GM12878 (cell line): Measurements from ENCODE around the gene MYL1. TPM values are rescaled to one million over a fixed set of nuclear protein-coding genes. Genes with fewer than 3 reads are reported as not detected.

Experiments
- polyA plus RNA-seq, 11 experiments: library from polyadenylated mRNA; depleted of rRNA in 4 of 11; unstranded in 6 of 11; stranded (reverse) in 5 of 11; fragments of >200 nt; fragmentation: Nextera tagmentation in 4 of 11; fragmentation: Illumina TruSeq in 1 of 11; extraction: Ambion mirVana in 4 of 11; extraction: Trizol in 1 of 11; gene quantifications; 1 replicate in 1 of 11; 2 replicates in 10 of 11; pipeline versions ENCODE4 v1.2.1 to v1.2.3, GENCODE V29; 2011 to 2016; ENCODE audit warnings: inconsistent platforms in 2 of 11, missing spikeins in 2 of 11, low read depth in 1 of 11
- small RNA-seq: library from RNA; depleted of rRNA; stranded (forward); fragments of <200 nt; gene quantifications from one replicate; pipeline ENCODE3, GENCODE V24; 2014
- total RNA-seq, 4 experiments: library from RNA; depleted of rRNA in 3 of 4; stranded (reverse); fragments of >200 nt in 3 of 4; fragmentation: Illumina TruSeq in 1 of 4; extraction: Trizol in 1 of 4; gene quantifications; 2 replicates each; pipeline versions ENCODE4 v1.2.1 to v1.2.3, GENCODE V29; 2013 to 2021

MYL1 gene
- total and polyA plus RNA-seq, 10 of the 15 experiments (the other 5 are each of a cell fraction or from before 2014, with no cell fraction given), result 0.43 TPM; not detected in 9

Small RNAs within 50 kb of the gene (small RNA-seq; reads per million reads assigned to genes)
- not detected for gene RF00019

Other genes with a start within 250 kb of the MYL1 start
- 3.6 and 7.0 TPM in 2 replicates for gene KANSL1L, start 143.8 kb downstream of the MYL1 start, total RNA-seq (2014; rRNA removed)
- gene KANSL1L, start 143.8 kb downstream of the MYL1 start, total RNA-seq (2014; rRNA removed; fragmentation: Illumina TruSeq; extraction: Trizol), result 7.1 and 8.6 TPM in 2 replicates
- 4.3 and 4.5 TPM in 2 replicates for gene KANSL1L, start 143.8 kb downstream of the MYL1 start, total RNA-seq (2021)
- 9.5 and 15.6 TPM in 2 replicates for gene KANSL1L, start 143.8 kb downstream of the MYL1 start, polyA plus RNA-seq (2011; rRNA removed)
- 6.5 and 9.0 TPM in 2 replicates for gene KANSL1L, start 143.8 kb downstream of the MYL1 start, polyA plus RNA-seq (2014; fragmentation: Illumina TruSeq; extraction: Trizol)
- 1 to 10 TPM; 1.2 to 1.8 TPM for gene KANSL1L, start 143.8 kb downstream of the MYL1 start, polyA plus RNA-seq (2014; fragmentation: Nextera tagmentation; extraction: Ambion mirVana)
- gene KANSL1L, start 143.8 kb downstream of the MYL1 start, polyA plus RNA-seq (2014; rRNA removed), result 3.9 and 5.6 TPM in 2 replicates
- 1 to 10 TPM; 2.6 to 3.6 TPM for gene KANSL1L, start 143.8 kb downstream of the MYL1 start, polyA plus RNA-seq (2016; fragmentation: Nextera tagmentation; extraction: Ambion mirVana)
- not detected in 2 replicates for gene ACADL, start 89.7 kb downstream of the MYL1 start, total RNA-seq (2014; rRNA removed)
- not detected in 2 replicates for gene ACADL, start 89.7 kb downstream of the MYL1 start, total RNA-seq (2014; rRNA removed; fragmentation: Illumina TruSeq; extraction: Trizol)
- gene ACADL, start 89.7 kb downstream of the MYL1 start, total RNA-seq (2021), result not detected in 2 replicates
- not detected in 2 replicates for gene ACADL, start 89.7 kb downstream of the MYL1 start, polyA plus RNA-seq (2011; rRNA removed)
- not detected in 2 replicates for gene ACADL, start 89.7 kb downstream of the MYL1 start, polyA plus RNA-seq (2014; fragmentation: Illumina TruSeq; extraction: Trizol)
- not detected for gene ACADL, start 89.7 kb downstream of the MYL1 start, polyA plus RNA-seq (2014; fragmentation: Nextera tagmentation; extraction: Ambion mirVana)
- not detected in 2 replicates for gene ACADL, start 89.7 kb downstream of the MYL1 start, polyA plus RNA-seq (2014; rRNA removed)
- not detected for gene ACADL, start 89.7 kb downstream of the MYL1 start, polyA plus RNA-seq (2016; fragmentation: Nextera tagmentation; extraction: Ambion mirVana)
- gene LANCL1, start 161.6 kb upstream of the MYL1 start, total RNA-seq (2014; rRNA removed), result 16.1 and 21.0 TPM in 2 replicates
- gene LANCL1, start 161.6 kb upstream of the MYL1 start, total RNA-seq (2014; rRNA removed; fragmentation: Illumina TruSeq; extraction: Trizol), result 22.9 and 26.1 TPM in 2 replicates
- 30.9 and 33.4 TPM in 2 replicates for gene LANCL1, start 161.6 kb upstream of the MYL1 start, total RNA-seq (2021)
- 79.1 and 90.1 TPM in 2 replicates for gene LANCL1, start 161.6 kb upstream of the MYL1 start, polyA plus RNA-seq (2011; rRNA removed)
- 33.6 and 38.3 TPM in 2 replicates for gene LANCL1, start 161.6 kb upstream of the MYL1 start, polyA plus RNA-seq (2014; fragmentation: Illumina TruSeq; extraction: Trizol)
- gene LANCL1, start 161.6 kb upstream of the MYL1 start, polyA plus RNA-seq (2014; fragmentation: Nextera tagmentation; extraction: Ambion mirVana), result 10 to 100 TPM; 13.6 to 18.4 TPM
- gene LANCL1, start 161.6 kb upstream of the MYL1 start, polyA plus RNA-seq (2014; rRNA removed), result 21.2 and 22.9 TPM in 2 replicates
- 10 to 100 TPM; 31.7 to 33.6 TPM for gene LANCL1, start 161.6 kb upstream of the MYL1 start, polyA plus RNA-seq (2016; fragmentation: Nextera tagmentation; extraction: Ambion mirVana)
- 1.1 and 2.1 TPM in 2 replicates for gene CPS1, start 241.4 kb upstream of the MYL1 start, total RNA-seq (2014; rRNA removed)
- 0.63 and 0.78 TPM in 2 replicates for gene CPS1, start 241.4 kb upstream of the MYL1 start, total RNA-seq (2014; rRNA removed; fragmentation: Illumina TruSeq; extraction: Trizol)
- gene CPS1, start 241.4 kb upstream of the MYL1 start, total RNA-seq (2021), result 0.77 and 1.0 TPM in 2 replicates
- 4.6 and 5.7 TPM in 2 replicates for gene CPS1, start 241.4 kb upstream of the MYL1 start, polyA plus RNA-seq (2011; rRNA removed)
- gene CPS1, start 241.4 kb upstream of the MYL1 start, polyA plus RNA-seq (2014; fragmentation: Illumina TruSeq; extraction: Trizol), result 0.59 and 0.63 TPM in 2 replicates
- gene CPS1, start 241.4 kb upstream of the MYL1 start, polyA plus RNA-seq (2014; fragmentation: Nextera tagmentation; extraction: Ambion mirVana), result under 1 TPM; 0.20 to 0.32 TPM
- gene CPS1, start 241.4 kb upstream of the MYL1 start, polyA plus RNA-seq (2014; rRNA removed), result 0.32 and 0.47 TPM in 2 replicates
- gene CPS1, start 241.4 kb upstream of the MYL1 start, polyA plus RNA-seq (2016; fragmentation: Nextera tagmentation; extraction: Ambion mirVana), result under 1 TPM; 0.32 to 0.48 TPM